Islet of Langerhans (tissue), 1 donor: ENCODE results near the gene EVX2.

ENCODE experiments used
- FAIRE-seq: peaks from one replicate; lab custom pipeline; 2011; peaks lifted over from hg19 to GRCh38; lab: Jason Lieb, UNC

EVX2 gene

DNA sequence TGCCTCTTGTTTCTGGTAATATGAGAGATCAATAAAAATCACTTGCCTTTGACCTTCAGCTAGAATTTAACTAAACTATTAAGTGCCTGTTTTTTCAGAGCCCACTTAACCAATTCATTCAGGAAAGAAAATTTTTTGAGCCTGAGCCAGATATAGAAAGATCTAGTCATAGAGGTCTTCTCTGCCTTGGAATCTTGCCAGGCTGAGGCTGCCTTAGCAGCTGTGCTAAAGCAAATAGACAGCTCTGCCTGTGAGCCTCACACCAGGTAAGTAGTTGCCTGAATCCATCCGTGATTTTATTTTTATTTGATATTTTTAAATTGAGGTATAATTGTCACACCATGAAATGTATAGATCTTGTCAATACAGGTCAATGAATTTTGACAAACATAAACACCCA, 27.4 kb downstream of the EVX2 start:
- no peak for FAIRE-seq

DNA sequence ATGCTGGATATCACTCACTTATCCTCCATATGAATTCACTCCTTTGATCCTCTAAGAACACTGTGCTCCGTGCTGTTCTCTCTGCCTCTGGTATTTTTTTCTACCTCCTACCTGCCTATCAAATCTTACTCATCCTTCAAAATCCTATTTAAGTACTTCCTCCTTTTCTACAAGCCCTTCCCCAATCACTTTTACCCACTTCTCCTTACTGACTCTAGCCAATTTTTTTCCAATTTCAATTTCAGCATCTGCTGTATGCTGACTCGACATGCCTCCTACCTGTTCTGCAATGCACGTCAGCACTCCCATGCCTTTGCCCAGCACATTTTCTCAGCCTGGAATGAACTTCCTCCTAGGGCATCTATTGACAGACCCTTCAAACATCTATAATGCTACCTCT, 44.4 kb downstream of the EVX2 start:
- no peak for FAIRE-seq

DNA sequence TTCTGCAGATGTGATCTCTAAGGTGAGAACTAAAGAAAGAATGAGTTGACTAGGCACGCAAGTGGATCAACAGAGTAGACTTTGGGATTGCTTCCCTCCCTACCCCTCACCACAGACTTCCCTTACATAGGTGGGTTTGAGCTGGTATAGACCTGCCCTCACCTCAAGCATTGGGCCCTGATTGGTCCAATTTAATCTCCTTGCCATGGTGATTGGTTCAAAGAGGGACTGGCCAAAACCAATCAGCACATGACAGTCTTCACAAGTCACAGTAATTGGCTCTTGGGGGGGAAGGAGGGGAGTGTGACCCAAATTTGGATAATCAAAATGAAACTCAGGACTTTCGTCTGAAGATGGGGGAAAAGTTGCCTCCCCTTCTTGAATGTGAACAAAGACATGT, 45.1 kb downstream of the EVX2 start:
- FAIRE-seq = no peak

DNA sequence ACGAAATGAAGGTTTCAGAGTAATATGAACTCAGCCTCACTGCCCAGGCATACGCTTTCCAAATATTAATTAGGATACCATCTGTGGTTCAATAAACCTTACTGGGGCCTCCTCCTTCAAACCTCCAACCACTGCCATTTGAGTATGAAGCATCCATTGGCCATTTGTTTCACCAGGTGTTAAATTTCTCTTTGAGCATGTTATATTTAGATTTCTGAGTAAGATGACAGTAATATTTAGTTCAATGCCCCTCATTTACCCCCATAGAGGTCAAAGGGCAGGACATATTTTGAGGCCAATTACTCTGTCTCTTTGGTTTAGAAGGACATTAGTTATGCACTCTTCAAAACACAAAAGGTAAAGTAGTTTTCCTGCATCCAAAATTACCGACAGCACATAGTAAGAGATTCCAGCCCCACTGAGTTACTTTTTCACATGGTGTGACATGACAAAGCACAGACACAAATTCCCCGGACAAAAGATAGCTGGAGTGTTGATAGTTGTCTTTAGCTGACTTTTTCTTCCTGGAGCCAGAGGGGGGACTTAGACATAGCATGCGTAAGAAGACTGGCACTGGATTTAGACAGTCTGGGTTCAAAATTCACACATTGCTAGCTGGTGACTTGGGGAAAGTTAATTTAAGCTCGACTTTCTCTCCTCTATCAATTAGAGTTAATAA, 48.6 kb downstream of the EVX2 start:
- FAIRE-seq = no peak

DNA sequence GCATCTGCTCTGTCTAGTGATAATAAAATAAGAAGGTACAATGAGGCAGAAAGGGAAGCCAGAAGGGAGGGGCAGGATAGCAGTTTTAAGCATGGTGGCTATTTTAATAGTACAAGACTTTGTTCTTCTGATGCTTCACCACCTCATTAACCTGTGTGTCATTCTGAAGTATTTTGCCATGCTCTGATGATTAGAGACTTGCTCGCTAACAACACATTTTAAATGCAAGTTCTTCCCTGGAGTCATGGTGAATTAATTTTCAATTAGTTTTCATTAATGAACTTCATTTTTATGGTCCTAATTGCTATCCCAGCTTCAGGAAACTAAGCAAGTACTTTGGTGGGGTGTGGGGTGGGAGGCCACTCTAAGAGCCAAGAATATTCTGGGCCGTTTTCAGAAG, 56.0 kb downstream of the EVX2 start:
- no peak for FAIRE-seq
